ENCODE measurements around the gene SLC47A2.

- TF ChIP-seq, protein P1, sequence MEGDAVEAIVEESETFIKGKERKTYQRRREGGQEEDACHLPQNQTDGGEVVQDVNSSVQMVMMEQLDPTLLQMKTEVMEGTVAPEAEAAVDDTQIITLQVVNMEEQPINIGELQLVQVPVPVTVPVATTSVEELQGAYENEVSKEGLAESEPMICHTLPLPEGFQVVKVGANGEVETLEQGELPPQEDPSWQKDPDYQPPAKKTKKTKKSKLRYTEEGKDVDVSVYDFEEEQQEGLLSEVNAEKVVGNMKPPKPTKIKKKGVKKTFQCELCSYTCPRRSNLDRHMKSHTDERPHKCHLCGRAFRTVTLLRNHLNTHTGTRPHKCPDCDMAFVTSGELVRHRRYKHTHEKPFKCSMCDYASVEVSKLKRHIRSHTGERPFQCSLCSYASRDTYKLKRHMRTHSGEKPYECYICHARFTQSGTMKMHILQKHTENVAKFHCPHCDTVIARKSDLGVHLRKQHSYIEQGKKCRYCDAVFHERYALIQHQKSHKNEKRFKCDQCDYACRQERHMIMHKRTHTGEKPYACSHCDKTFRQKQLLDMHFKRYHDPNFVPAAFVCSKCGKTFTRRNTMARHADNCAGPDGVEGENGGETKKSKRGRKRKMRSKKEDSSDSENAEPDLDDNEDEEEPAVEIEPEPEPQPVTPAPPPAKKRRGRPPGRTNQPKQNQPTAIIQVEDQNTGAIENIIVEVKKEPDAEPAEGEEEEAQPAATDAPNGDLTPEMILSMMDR (conservative IDR thresholded peaks at IDR 0.05 in 1 of 2, IDR thresholded peaks at IDR 0.05 in 1 of 2; ENCODE audit: low read depth in 1 of 2, low read length in 2 of 2): no peak
- no peak for TF ChIP-seq EZH2 (IDR thresholded peaks at IDR 0.05; ENCODE audit: low read length, missing control alignments)
These were observed 26.1 kb upstream of the SLC47A2 start for GRCh38 chr17:19742495-19742894.
